HG02610 (cell line): ENCODE results near the gene APMAP.
"Not testable (repeated sequence)": the region's sequence is repeated elsewhere in the genome, so short reads cannot be mapped to it uniquely, and the experiment has no call there.

ENCODE experiments used
- ATAC-seq: cut with Tn5 transposase; IDR thresholded peaks from one replicate; pipeline ENCODE4 v1.9.1; 2021; ENCODE audit warnings: mild to moderate bottlenecking, moderate library complexity; ENCODE audit not compliant: unreplicated experiment

The APMAP gene

GRCh38 chr20:24954566-24954965 is 38.0 kb downstream of the APMAP start:
- ATAC-seq: no peak

GRCh38 chr20:24954151-24954550 is 38.4 kb downstream of the APMAP start:
- no peak for ATAC-seq

- no peak for ATAC-seq
Measured at GRCh38 chr20:24953621-24954133, 38.9 kb downstream of the APMAP start.

- no peak for ATAC-seq
Measured at GRCh38 chr20:24953209-24953575, 39.4 kb downstream of the APMAP start.

GRCh38 chr20:24952376-24953208 is 40.0 kb downstream of the APMAP start:
- ATAC-seq: no peak

- no peak for ATAC-seq
Measured at GRCh38 chr20:24951536-24952083, 40.9 kb downstream of the APMAP start.

- no peak for ATAC-seq
Measured at GRCh38 chr20:24950836-24951525, 41.6 kb downstream of the APMAP start.

- ATAC-seq: no peak
Measured at GRCh38 chr20:24950128-24950835, 42.3 kb downstream of the APMAP start.

GRCh38 chr20:24949756-24950127 is 42.8 kb downstream of the APMAP start:
- ATAC-seq: no peak

- no peak for ATAC-seq
Measured at GRCh38 chr20:24948939-24949679, 43.4 kb downstream of the APMAP start, which contains the start of gene CST7. Gene CST7, plus strand, starts transcription at chr20:24949269. Its CDS starts 237 bp downstream, at chr20:24949506.

GRCh38 chr20:24948396-24948938 is 44.1 kb downstream of the APMAP start:
- not testable (repeated sequence) for ATAC-seq

- ATAC-seq: not testable (repeated sequence)
Measured at GRCh38 chr20:24946376-24946775, 46.2 kb downstream of the APMAP start.

- no peak for ATAC-seq
Measured at GRCh38 chr20:24943731-24944130, 48.8 kb downstream of the APMAP start.

GRCh38 chr20:24943196-24943595 is 49.4 kb downstream of the APMAP start:
- ATAC-seq: no peak

GRCh38 chr20:24942679-24943078 is 49.9 kb downstream of the APMAP start:
- no peak for ATAC-seq

GRCh38 chr20:24939036-24939435 is 53.5 kb downstream of the APMAP start:
- no peak for ATAC-seq

GRCh38 chr20:24938498-24938897 is 54.1 kb downstream of the APMAP start:
- no peak for ATAC-seq

GRCh38 chr20:24937579-24937978 is 55.0 kb downstream of the APMAP start:
- ATAC-seq: no peak

- no peak for ATAC-seq
Measured at GRCh38 chr20:24936526-24937407, 55.8 kb downstream of the APMAP start.
